GM19238 (cell line): ENCODE measurements around the gene GCNT1.
"Not testable (repeated sequence)": the region's sequence is repeated elsewhere in the genome, so short reads cannot be mapped to it uniquely, and the experiment has no call there.

Experiments
- DNase-seq: peaks from one replicate; pipeline ENCODE4 v3.0.0; 2011; ENCODE audit warnings: low spot score; ENCODE audit not compliant: insufficient read length

The GCNT1 gene

GRCh38 chr9:76486151-76486550, 27.2 kb downstream of the GCNT1 start:
- no peak for DNase-seq

- DNase-seq: no peak
These were observed 31.4 kb downstream of the GCNT1 start for GRCh38 chr9:76490249-76490990.

GRCh38 chr9:76491056-76491455, 32.1 kb downstream of the GCNT1 start:
- not testable (repeated sequence) for DNase-seq

- DNase-seq: not testable (repeated sequence)
These were observed 34.5 kb downstream of the GCNT1 start for GRCh38 chr9:76493496-76493895.

GRCh38 chr9:76500061-76500460, 41.1 kb downstream of the GCNT1 start:
- DNase-seq: no peak

- DNase-seq: no peak
These were observed 43.8 kb downstream of the GCNT1 start for GRCh38 chr9:76502746-76503145.

- DNase-seq: no peak
These were observed 51.1 kb downstream of the GCNT1 start for GRCh38 chr9:76510041-76510440.

- no peak for DNase-seq
These were observed 51.5 kb downstream of the GCNT1 start for GRCh38 chr9:76510446-76510845.

GRCh38 chr9:76512826-76513225, 53.8 kb downstream of the GCNT1 start:
- no peak for DNase-seq

- no peak for DNase-seq
These were observed 57.4 kb downstream of the GCNT1 start for GRCh38 chr9:76516350-76516749.

GRCh38 chr9:76516871-76517270, 57.9 kb downstream of the GCNT1 start:
- DNase-seq: no peak

GRCh38 chr9:76519075-76519835, 60.3 kb downstream of the GCNT1 start:
- no peak for DNase-seq

- DNase-seq: no peak
These were observed 62.3 kb downstream of the GCNT1 start for GRCh38 chr9:76521244-76521681.

- DNase-seq: no peak
These were observed 62.9 kb downstream of the GCNT1 start for GRCh38 chr9:76521906-76522305.

GRCh38 chr9:76523617-76524200, 64.7 kb downstream of the GCNT1 start:
- DNase-seq: not testable (repeated sequence)

GRCh38 chr9:76525196-76525595, 66.2 kb downstream of the GCNT1 start:
- no peak for DNase-seq

GRCh38 chr9:76526026-76526425, 67.0 kb downstream of the GCNT1 start:
- no peak for DNase-seq

- no peak for DNase-seq
These were observed 69.1 kb downstream of the GCNT1 start for GRCh38 chr9:76528056-76528455.

GRCh38 chr9:76528642-76529190, 69.7 kb downstream of the GCNT1 start:
- no peak for DNase-seq

- DNase-seq: no peak
These were observed 70.7 kb downstream of the GCNT1 start for GRCh38 chr9:76529653-76530052.

GRCh38 chr9:76530458-76531110, 71.6 kb downstream of the GCNT1 start:
- no peak for DNase-seq
